B cell (primary cell): ENCODE data around the gene USP30. TPM values are rescaled to one million over a fixed set of nuclear protein-coding genes. Genes with fewer than 3 reads are reported as not detected.

ENCODE experiments used
- ATAC-seq: fragments of 200-7000 bp; cut with Tn5 transposase; one replicate; pipeline ENCODE4 v1.10.0; 2021; ENCODE audit warnings: low read depth, mild to moderate bottlenecking, moderate number of reproducible peaks, moderate library complexity
- CTCF ChIA-PET: fragments of 350-600 bp; sonication (Branson Sonifier 250); formaldehyde crosslinking; loops from one replicate; lab custom pipeline; 2021; ENCODE audit warnings: antibody characterized with exemption, inconsistent platforms; lab: Charles Lee
- POLR2A ChIA-PET: fragments of 350-600 bp; sonication (Branson Sonifier 250); formaldehyde crosslinking; loops from one replicate; lab custom pipeline; 2021; ENCODE audit warnings: antibody characterized with exemption; lab: Charles Lee
- DNase-seq: peaks from one replicate; pipeline ENCODE4 v3.0.0; 2013
- H2AFZ ChIP-seq: 2 replicates; pipeline ENCODE4 v1.6.1; 2012; ENCODE audit warnings: mild to moderate bottlenecking, low read depth, low read length; ENCODE audit not compliant: insufficient read depth, poor library complexity, severe bottlenecking
- H3K27ac ChIP-seq, 2 donors: 1 replicate in 1 of 2; 2 replicates in 1 of 2; pipeline ENCODE4 v1.5.1; 2012 to 2013; ENCODE audit warnings: low read length in 2 of 2, mild to moderate bottlenecking in 2 of 2, moderate library complexity in 1 of 2
- H3K27me3 ChIP-seq, 4 experiments: fragments of 200-600 bp in 1 of 4; sonication (generic) in 1 of 4; replicated peaks in 1 of 4; 1 replicate in 2 of 4; 2 replicates in 2 of 4; pipeline versions ENCODE4 v1.6.1 to v1.7.0; 2013 to 2016; ENCODE audit warnings: low read length in 3 of 4, mild to moderate bottlenecking in 2 of 4, mixed read lengths in 1 of 4, moderate library complexity in 1 of 4; ENCODE audit not compliant: insufficient read depth in 4 of 4, control insufficient read depth in 3 of 4; ENCODE audit errors: control extremely low read depth in 1 of 4
- H3K36me3 ChIP-seq, 2 experiments: replicated peaks in 1 of 2; 1 replicate in 1 of 2; 2 replicates in 1 of 2; pipeline versions ENCODE4 v1.6.1 to v1.7.1; 2013; ENCODE audit warnings: low read length in 1 of 2; ENCODE audit not compliant: insufficient read depth in 2 of 2, control insufficient read depth in 1 of 2; ENCODE audit errors: control extremely low read depth in 1 of 2, extremely low read depth in 1 of 2
- H3K4me1 ChIP-seq, 2 donors: fragments of 200-600 bp in 1 of 2; sonication (generic) in 1 of 2; 1 replicate in 1 of 2; 2 replicates in 1 of 2; pipeline versions ENCODE4 v1.5.1 to v1.6.1; 2013 to 2017; ENCODE audit warnings: low read length in 2 of 2; ENCODE audit not compliant: control insufficient read depth in 2 of 2, insufficient read depth in 2 of 2
- H3K4me2 ChIP-seq: replicated peaks from 2 replicates; pipeline ENCODE3; 2012; ENCODE audit warnings: mild to moderate bottlenecking, low read depth, low read length; ENCODE audit not compliant: poor library complexity, severe bottlenecking
- H3K4me3 ChIP-seq, 5 experiments: fragments of 200-600 bp in 1 of 5; sonication (generic) in 1 of 5; 1 replicate in 3 of 5; 2 replicates in 2 of 5; pipeline versions ENCODE4 v1.5.1 to v1.7.0; 2011 to 2016; ENCODE audit warnings: low read length in 4 of 5, mild to moderate bottlenecking in 4 of 5, low read depth in 2 of 5, control low read depth in 1 of 5, moderate library complexity in 1 of 5; ENCODE audit not compliant: insufficient read depth in 1 of 5; ENCODE audit errors: control extremely low read depth in 1 of 5, extremely low read depth in 1 of 5
- H3K79me2 ChIP-seq: fragments of 200-600 bp; sonication (generic); one replicate; pipeline ENCODE4 v1.6.0; 2016; ENCODE audit warnings: low read length; ENCODE audit not compliant: control insufficient read depth, insufficient read depth
- H3K9ac ChIP-seq: fragments of 200-600 bp; sonication (generic); 2 replicates; pipeline ENCODE4 v1.6.1; 2017; ENCODE audit warnings: mild to moderate bottlenecking, low read length, moderate library complexity
- H3K9me3 ChIP-seq, 3 donors: one replicate each; pipeline versions ENCODE4 v1.6.1 to v1.7.1; 2013; ENCODE audit warnings: low read length in 2 of 3; ENCODE audit not compliant: control insufficient read depth in 2 of 3, insufficient read depth in 1 of 3; ENCODE audit errors: control extremely low read depth in 1 of 3
- H4K20me1 ChIP-seq: 2 replicates; pipeline ENCODE4 v1.6.0; 2012; ENCODE audit warnings: mild to moderate bottlenecking, low read length; ENCODE audit not compliant: insufficient read depth, control insufficient read depth, poor library complexity, severe bottlenecking
- H3K27ac Mint-ChIP-seq: one replicate; pipeline ENCODE4 v1.8.0; 2021; ENCODE audit warnings: mixed read lengths
- H3K27me3 Mint-ChIP-seq: one replicate; pipeline ENCODE4 v1.8.0; 2021; ENCODE audit warnings: mixed read lengths
- H3K4me1 Mint-ChIP-seq: one replicate; pipeline ENCODE4 v1.8.0; 2021; ENCODE audit warnings: mixed read lengths
- H3K4me3 Mint-ChIP-seq: one replicate; pipeline ENCODE4 v1.8.0; 2021; ENCODE audit warnings: mixed read lengths
- H3K9me3 Mint-ChIP-seq: one replicate; pipeline ENCODE4 v1.8.0; 2022; ENCODE audit warnings: mixed read lengths; ENCODE audit not compliant: insufficient read depth
- CTCF ChIP-seq: fragments of 200-600 bp; IDR thresholded peaks from one replicate; pipeline ENCODE4 v1.8.0; 2022; ENCODE audit warnings: antibody characterized with exemption, mild to moderate bottlenecking
- EZH2 ChIP-seq: IDR thresholded peaks from 2 replicates; pipeline ENCODE4 v1.6.1; 2012; ENCODE audit warnings: borderline replicate concordance, low read depth, mild to moderate bottlenecking, moderate library complexity, low read length; ENCODE audit not compliant: insufficient read depth, poor library complexity, severe bottlenecking
- WGBS: methylation state at CpG from one replicate; pipeline ENCODE4 v1.1.5; 2013; ENCODE audit warnings: missing lambda C conversion rate; ENCODE audit not compliant: insufficient coverage; 5-methylcytosine and 5-hydroxymethylcytosine counted together
- intact Hi-C: fragments of 100-400 bp; cut with micrococcal nuclease; formaldehyde crosslinking; loops from one replicate; pipeline ENCODE4 v1.10.0; 2022
- polyA plus RNA-seq: library from polyadenylated mRNA; depleted of rRNA; stranded (reverse); fragments of >200 nt; gene quantifications from 2 replicates; pipeline ENCODE4 v1.2.3, GENCODE V29; 2012
- total RNA-seq, 2 donors: library from RNA; stranded (reverse); fragments of 120-200 nt in 1 of 2; gene quantifications; 1 replicate in 1 of 2; 2 replicates in 1 of 2; pipeline versions ENCODE4 v1.2.3 to v1.2.4, GENCODE V29; 2013 to 2022

The USP30 gene
- total and polyA plus RNA-seq, 2 donors (not counting 1 experiment from before 2014, with no cell fraction given), result 7.2 to 32.5 TPM

DNA sequence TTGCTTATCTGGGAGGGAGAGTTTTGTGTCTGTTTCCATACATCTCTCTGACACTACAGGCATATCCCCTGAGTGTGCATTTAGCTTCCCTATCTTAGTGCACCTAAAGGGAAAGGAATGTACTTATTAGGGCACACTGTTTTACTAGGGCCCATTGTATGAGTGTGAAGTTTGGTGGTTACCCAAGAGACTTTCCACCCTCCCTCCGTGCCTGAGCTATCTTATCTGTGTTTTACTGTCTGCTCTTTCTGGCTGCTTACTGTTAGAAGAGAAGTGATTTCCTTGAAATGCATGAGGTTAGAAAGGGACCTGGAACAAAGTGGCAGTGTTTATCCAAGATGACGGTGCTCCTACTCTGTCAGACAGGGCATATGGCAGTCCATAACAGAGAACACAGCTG, 23.0 kb upstream of the USP30 start:
- Histone ChIP-seq H3K9me3 (no peaks in the 10 kb centered on the region), H2AFZ (no peak overlapping the region), H3K27ac (no peak overlapping the region), H3K4me3 (no peak overlapping the region), H3K36me3 (no peaks in the 10 kb centered on the region), H3K79me2 (no peaks in the 10 kb centered on the region), H3K4me2 (no peak overlapping the region), H3K4me1 (no peaks in the 10 kb centered on the region), H3K9ac (no peak overlapping the region), H3K27me3 (peaks cover 0 to 6% (median 0%) of the 10 kb centered on the region in 4 experiments), H4K20me1 (no peaks in the 10 kb centered on the region)
- ChIA-PET CTCF (no interaction called here), POLR2A (no interaction called here)
- ATAC-seq (no peak), DNase-seq (no peak)
- intact Hi-C loops, result no loop called here
- Mint-ChIP-seq H3K4me3 (no peak overlapping the region), H3K27me3 (peaks cover 23% of the 10 kb centered on the region), H3K4me1 (no peaks in the 10 kb centered on the region), H3K27ac (no peak overlapping the region), H3K9me3 (peaks cover 4% of the 10 kb centered on the region)
- TF ChIP-seq CTCF (no peak), EZH2 (no peak)
- WGBS, result 100% methylated on average over 1 of the region's 2 CpGs

- no peaks in the 10 kb centered on the region for H3K4me1 ChIP-seq
- peaks cover 0 to 10% (median 9%) of the 10 kb centered on the region in 3 donors for H3K9me3 ChIP-seq
- Mint-ChIP-seq H3K9me3 (peaks cover 4% of the 10 kb centered on the region), H3K27ac (no peak overlapping the region), H3K27me3 (peaks cover 27% of the 10 kb centered on the region), H3K4me3 (no peak overlapping the region), H3K4me1 (no peaks in the 10 kb centered on the region)
- no peaks in the 10 kb centered on the region for H3K79me2 ChIP-seq
- WGBS, result 84% methylated on average over 3 of the region's 7 CpGs
- intact Hi-C loops, result no loop called here
- no peak for ATAC-seq
- H3K4me3 ChIP-seq, result no peak overlapping the region
- H3K36me3 ChIP-seq, result no peaks in the 10 kb centered on the region
- H2AFZ ChIP-seq, result no peak overlapping the region
- TF ChIP-seq EZH2, result no peak
- TF ChIP-seq CTCF, result no peak
- H4K20me1 ChIP-seq, result no peaks in the 10 kb centered on the region
- DNase-seq, result no peak
- no peak overlapping the region for H3K4me2 ChIP-seq
- POLR2A ChIA-PET, result no interaction called here
- H3K27me3 ChIP-seq, result peaks cover 0 to 10% (median 0%) of the 10 kb centered on the region in 4 experiments
- no peak overlapping the region for H3K9ac ChIP-seq
- CTCF ChIA-PET, result interaction anchor here (0.5 kb wide), 1 partner anchor 1288 kb away, joined by 3 read pairs; no protein-coding TSS in a partner anchor
- H3K27ac ChIP-seq, result no peak overlapping the region
Measured at GRCh38 chr12:109033239-109034196, 18.9 kb upstream of the USP30 start.
